Endothelial cell (in vitro differentiated cells): ENCODE results near the gene DCAF15. TPM values are rescaled to one million over a fixed set of nuclear protein-coding genes. Genes with fewer than 3 reads are reported as not detected.

Experiments
- DNase-seq: peaks from one replicate; pipeline ENCODE4 v3.0.0; 2021; ENCODE audit warnings: low spot score
- H3K27ac Mint-ChIP-seq: one replicate; pipeline ENCODE4 v1.8.0; 2021; ENCODE audit warnings: mixed read lengths, inconsistent platforms; ENCODE audit not compliant: unreplicated experiment
- H3K27me3 Mint-ChIP-seq: one replicate; pipeline ENCODE4 v1.8.0; 2021; ENCODE audit warnings: mild to moderate bottlenecking, moderate library complexity, mixed read lengths, inconsistent platforms; ENCODE audit not compliant: unreplicated experiment
- H3K36me3 Mint-ChIP-seq: one replicate; pipeline ENCODE4 v1.8.0; 2021; ENCODE audit warnings: mild to moderate bottlenecking, low read depth, mixed read lengths, inconsistent platforms; ENCODE audit not compliant: unreplicated experiment
- H3K4me1 Mint-ChIP-seq: one replicate; pipeline ENCODE4 v1.8.0; 2021; ENCODE audit warnings: mild to moderate bottlenecking, mixed read lengths, inconsistent platforms; ENCODE audit not compliant: unreplicated experiment
- H3K4me3 Mint-ChIP-seq: one replicate; pipeline ENCODE4 v1.8.0; 2021; ENCODE audit warnings: mild to moderate bottlenecking, mixed read lengths, inconsistent platforms; ENCODE audit not compliant: unreplicated experiment
- H3K9me3 Mint-ChIP-seq: one replicate; pipeline ENCODE4 v1.8.0; 2021; ENCODE audit warnings: mixed read lengths, inconsistent platforms; ENCODE audit not compliant: unreplicated experiment
- CTCF ChIP-seq: fragments of 200-600 bp; sonication (generic); IDR thresholded peaks from one replicate; pipeline ENCODE4 v1.5.0; 2021; ENCODE audit warnings: antibody characterized with exemption; ENCODE audit not compliant: unreplicated experiment
- total RNA-seq: library from RNA; stranded (reverse); fragmentation: NEBNext Ultra II Directional; extraction: Animal tissue kit (Norgen Biotek cat#: 25700); gene quantifications from one replicate; pipeline ENCODE4 v1.2.1, GENCODE V29; 2021; ENCODE audit not compliant: unreplicated experiment

The DCAF15 gene
- total RNA-seq, 1 donor from 2014 or later: 53.0 TPM

DNA sequence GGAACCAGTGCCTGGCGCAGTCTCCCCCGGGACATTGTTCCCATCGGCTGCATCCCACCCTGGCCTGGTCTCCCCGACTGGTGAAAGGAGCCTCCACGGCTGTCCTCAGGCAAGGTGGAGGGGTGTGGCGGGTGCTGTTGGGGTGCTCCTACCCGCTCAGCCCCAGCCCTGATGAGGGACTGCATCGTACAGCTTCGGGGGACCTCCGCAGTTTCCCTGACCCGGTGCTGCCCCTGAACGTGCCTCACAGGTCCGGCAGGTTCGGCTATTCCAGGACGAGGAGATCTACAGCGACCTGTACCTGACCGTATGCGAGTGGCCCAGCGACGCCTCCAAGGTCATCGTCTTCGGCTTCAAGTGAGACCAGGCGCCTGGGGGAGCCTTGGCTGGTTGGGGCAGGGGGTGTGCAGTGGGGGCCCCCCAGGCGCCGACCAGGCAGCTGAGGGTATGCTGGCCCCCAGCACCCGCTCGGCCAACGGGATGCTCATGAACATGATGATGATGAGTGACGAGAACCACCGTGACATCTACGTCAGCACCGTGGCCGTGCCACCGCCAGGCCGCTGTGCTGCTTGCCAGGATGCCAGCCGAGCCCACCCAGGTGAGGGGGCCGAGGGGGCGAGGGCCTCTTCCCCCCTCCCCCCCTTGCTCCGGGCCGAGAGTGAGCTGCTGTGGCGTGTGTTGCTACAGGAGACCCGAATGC, 3.5 kb downstream of the DCAF15 start:
- H3K27me3 Mint-ChIP-seq: peaks cover 14% of the 10 kb centered on the region
- TF ChIP-seq CTCF: no peak
- no peak for DNase-seq
- no peak overlapping the region for H3K4me3 Mint-ChIP-seq
- peaks cover 11% of the 10 kb centered on the region for H3K36me3 Mint-ChIP-seq
- no peaks in the 10 kb centered on the region for H3K9me3 Mint-ChIP-seq
- no peak overlapping the region for H3K27ac Mint-ChIP-seq
- peaks cover 5% of the 10 kb centered on the region for H3K4me1 Mint-ChIP-seq

DNA sequence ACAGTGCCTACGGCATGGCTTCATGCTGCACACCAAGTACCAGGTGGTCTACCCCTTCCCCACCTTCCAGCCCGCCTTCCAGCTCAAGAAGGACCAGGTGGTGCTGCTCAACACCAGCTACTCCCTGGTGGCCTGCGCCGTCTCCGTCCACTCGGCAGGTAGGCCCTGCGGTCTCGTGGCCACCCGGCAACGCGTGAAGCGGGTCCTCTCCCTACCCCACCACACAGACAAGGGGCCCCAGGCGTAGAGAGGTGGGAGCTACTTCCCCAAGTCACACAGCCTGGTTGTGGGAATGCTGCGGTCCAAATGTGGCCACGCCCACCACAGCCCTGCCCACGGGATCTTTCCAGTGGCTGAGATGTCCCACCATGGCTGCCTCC, 4.0 kb downstream of the DCAF15 start:
- no peak for DNase-seq
- H3K27me3 Mint-ChIP-seq: peaks cover 16% of the 10 kb centered on the region
- H3K4me1 Mint-ChIP-seq: peaks cover 5% of the 10 kb centered on the region
- no peak overlapping the region for H3K4me3 Mint-ChIP-seq
- H3K27ac Mint-ChIP-seq: no peak overlapping the region
- no peaks in the 10 kb centered on the region for H3K9me3 Mint-ChIP-seq
- H3K36me3 Mint-ChIP-seq: peaks cover 12% of the 10 kb centered on the region
- TF ChIP-seq CTCF: no peak

- H3K9me3 Mint-ChIP-seq: no peaks in the 10 kb centered on the region
- no peak for DNase-seq
Measured at GRCh38 chr19:13957051-13957450, 4.7 kb downstream of the DCAF15 start.

GRCh38 chr19:13958043-13958442, 5.7 kb downstream of the DCAF15 start:
- Mint-ChIP-seq H3K9me3 (no peaks in the 10 kb centered on the region), H3K4me3 (peak overlapping the region; percentile 31), H3K4me1 (peaks cover 8% of the 10 kb centered on the region), H3K36me3 (peaks cover 17% of the 10 kb centered on the region), H3K27ac (no peak overlapping the region), H3K27me3 (peaks cover 15% of the 10 kb centered on the region)
- DNase-seq: no peak
- TF ChIP-seq CTCF: no peak

More at GRCh38 chr19:13957051-13957450, 4.7 kb downstream of the DCAF15 start:
- no peak overlapping the region for H3K4me3 Mint-ChIP-seq
- TF ChIP-seq CTCF: no peak
- peaks cover 8% of the 10 kb centered on the region for H3K4me1 Mint-ChIP-seq
- peak overlapping the region; percentile 66 for H3K27ac Mint-ChIP-seq
- H3K36me3 Mint-ChIP-seq: peaks cover 17% of the 10 kb centered on the region
- peaks cover 15% of the 10 kb centered on the region for H3K27me3 Mint-ChIP-seq

- Mint-ChIP-seq H3K36me3 (peaks cover 17% of the 10 kb centered on the region), H3K9me3 (no peaks in the 10 kb centered on the region), H3K27ac (no peak overlapping the region), H3K4me3 (no peak overlapping the region), H3K4me1 (peaks cover 4% of the 10 kb centered on the region), H3K27me3 (peaks cover 15% of the 10 kb centered on the region)
- TF ChIP-seq CTCF: no peak
- no peak for DNase-seq
Measured at GRCh38 chr19:13959141-13959961, 7.0 kb downstream of the DCAF15 start.
